SK-N-MC (cell line): ENCODE measurements around the gene NXN.

Source experiments
- DNase-seq: peaks from one replicate; pipeline ENCODE4 v3.0.0-alpha.2; 2011; ENCODE audit warnings: low read depth, low spot score
- H3K27ac ChIP-seq: fragments of 200-600 bp; sonication (generic); 2 replicates; pipeline ENCODE4 v1.5.1; 2016; ENCODE audit warnings: mixed run types
- H3K36me3 ChIP-seq: fragments of 200-600 bp; sonication (generic); 2 replicates; pipeline ENCODE4 v1.6.1; 2017; ENCODE audit warnings: antibody characterized with exemption, low read length, mixed read lengths; ENCODE audit not compliant: insufficient read depth
- H3K4me3 ChIP-seq: fragments of 200-600 bp; sonication (generic); 2 replicates; pipeline ENCODE4 v1.5.1; 2016
- H3K9ac ChIP-seq: fragments of 200-600 bp; sonication (generic); 2 replicates; pipeline ENCODE4 v1.8.0; 2017; ENCODE audit warnings: mixed run types, mixed read lengths; ENCODE audit not compliant: insufficient read length
- H3K9me3 ChIP-seq: fragments of 200-600 bp; sonication (generic); 2 replicates; pipeline ENCODE4 v1.6.1; 2017; ENCODE audit warnings: low read depth, mild to moderate bottlenecking, antibody characterized with exemption, low read length, moderate library complexity, mixed read lengths
- EZH2 ChIP-seq: fragments of 200-600 bp; sonication (generic); IDR thresholded peaks from one replicate; pipeline ENCODE4 v1.6.1; 2017; ENCODE audit warnings: antibody characterized with exemption
- FOXP2 ChIP-seq: optimal IDR thresholded peaks from 2 replicates; pipeline ENCODE3; 2011; ENCODE audit warnings: mild to moderate bottlenecking, moderate library complexity; ENCODE audit not compliant: insufficient read depth; ENCODE audit errors: extremely low read length, control extremely low read depth
- POLR2AphosphoS5 ChIP-seq: IDR thresholded peaks from 2 replicates; pipeline ENCODE4 v1.6.1; 2012; ENCODE audit warnings: mild to moderate bottlenecking, low read depth, low read length, borderline replicate concordance

The NXN gene

GRCh38 chr17:946510-947236, 32.9 kb downstream of the NXN start:
- no peaks in the 10 kb centered on the region for H3K36me3 ChIP-seq
- no peak for DNase-seq
- TF ChIP-seq EZH2: no peak
- no peak for TF ChIP-seq POLR2AphosphoS5
- no peak for TF ChIP-seq FOXP2
- no peak overlapping the region for H3K9ac ChIP-seq
- no peak overlapping the region for H3K4me3 ChIP-seq
- H3K9me3 ChIP-seq: no peaks in the 10 kb centered on the region
- no peak overlapping the region for H3K27ac ChIP-seq

GRCh38 chr17:945672-946071, 33.9 kb downstream of the NXN start:
- no peak overlapping the region for H3K27ac ChIP-seq

GRCh38 chr17:944266-944826, 35.2 kb downstream of the NXN start:
- no peak overlapping the region for H3K27ac ChIP-seq
- no peak for TF ChIP-seq EZH2
- DNase-seq: no peak

More at GRCh38 chr17:945672-946071, 33.9 kb downstream of the NXN start:
- Histone ChIP-seq H3K9ac (no peak overlapping the region), H3K36me3 (no peaks in the 10 kb centered on the region), H3K9me3 (no peaks in the 10 kb centered on the region), H3K4me3 (no peak overlapping the region)
- TF ChIP-seq FOXP2 (no peak), EZH2 (no peak), POLR2AphosphoS5 (no peak)
- no peak for DNase-seq

GRCh38 chr17:935485-935884, 44.1 kb downstream of the NXN start:
- DNase-seq: no peak
- Histone ChIP-seq H3K36me3 (no peaks in the 10 kb centered on the region), H3K4me3 (no peak overlapping the region), H3K27ac (no peak overlapping the region), H3K9me3 (no peaks in the 10 kb centered on the region), H3K9ac (no peak overlapping the region)
- no peak for TF ChIP-seq FOXP2
- TF ChIP-seq EZH2: no peak
- no peak for TF ChIP-seq POLR2AphosphoS5

More at GRCh38 chr17:944266-944826, 35.2 kb downstream of the NXN start:
- no peak overlapping the region for H3K4me3 ChIP-seq
- no peak overlapping the region for H3K9ac ChIP-seq
- no peaks in the 10 kb centered on the region for H3K36me3 ChIP-seq
- H3K9me3 ChIP-seq: no peaks in the 10 kb centered on the region

GRCh38 chr17:933312-934073, 46.1 kb downstream of the NXN start:
- no peak for DNase-seq
- Histone ChIP-seq H3K27ac (0 out of 2 replicates have a peak overlapping the region, but pooled peaks have one; percentile 75), H3K9ac (peak overlapping the region; percentile 20), H3K4me3 (no peak overlapping the region), H3K36me3 (no peaks in the 10 kb centered on the region), H3K9me3 (no peaks in the 10 kb centered on the region)
- TF ChIP-seq FOXP2: no peak
- no peak for TF ChIP-seq POLR2AphosphoS5
- TF ChIP-seq EZH2: no peak

- Histone ChIP-seq H3K36me3 (no peaks in the 10 kb centered on the region), H3K9ac (no peak overlapping the region), H3K9me3 (no peaks in the 10 kb centered on the region), H3K27ac (no peak overlapping the region), H3K4me3 (no peak overlapping the region)
- DNase-seq: no peak
- TF ChIP-seq POLR2AphosphoS5: no peak
- TF ChIP-seq FOXP2: no peak
- TF ChIP-seq EZH2: no peak
Measured at GRCh38 chr17:930258-930657, 49.3 kb downstream of the NXN start.

- no peak overlapping the region for H3K9ac ChIP-seq
- DNase-seq: no peak
- no peak overlapping the region for H3K27ac ChIP-seq
- no peaks in the 10 kb centered on the region for H3K36me3 ChIP-seq
- TF ChIP-seq POLR2AphosphoS5 (no peak), FOXP2 (no peak), EZH2 (no peak)
- H3K9me3 ChIP-seq: no peaks in the 10 kb centered on the region
- H3K4me3 ChIP-seq: no peak overlapping the region
Measured at GRCh38 chr17:929586-929985, 50.0 kb downstream of the NXN start.

GRCh38 chr17:927611-928461, 51.7 kb downstream of the NXN start:
- Histone ChIP-seq H3K27ac (no peak overlapping the region), H3K36me3 (no peaks in the 10 kb centered on the region), H3K4me3 (no peak overlapping the region), H3K9ac (no peak overlapping the region), H3K9me3 (no peaks in the 10 kb centered on the region)
- TF ChIP-seq FOXP2 (no peak), POLR2AphosphoS5 (no peak), EZH2 (no peak)
- DNase-seq: no peak
